HL-60 (cell line): ENCODE measurements around the gene SRSF4.

Experiments
- DNase-seq, 2 experiments: peaks; one replicate each; pipeline ENCODE4 v3.0.0-alpha.2; 2010 to 2020; ENCODE audit warnings: low read depth in 1 of 2, low spot score in 1 of 2
- H3K27ac ChIP-seq: fragments of 250-450 bp; sonication (Bioruptor Pico); replicated peaks from 2 replicates; pipeline ENCODE4 v1.5.1; 2020; ENCODE audit warnings: mild to moderate bottlenecking, moderate library complexity
- H3K27me3 ChIP-seq: fragments of 250-450 bp; sonication (Bioruptor Pico); 2 replicates; pipeline ENCODE4 v1.5.1; 2021; ENCODE audit warnings: mild to moderate bottlenecking, moderate library complexity; ENCODE audit not compliant: insufficient read depth, poor library complexity, severe bottlenecking
- H3K4me3 ChIP-seq: replicated peaks from 2 replicates; pipeline ENCODE4 v1.5.1; 2011; ENCODE audit warnings: mild to moderate bottlenecking, control low read depth, low read length; ENCODE audit not compliant: insufficient read depth
- CTCF ChIP-seq: IDR thresholded peaks from one replicate; pipeline ENCODE4 v1.5.1; 2011; ENCODE audit warnings: low read length, control low read depth, inconsistent platforms; ENCODE audit not compliant: insufficient read depth
- GABPA ChIP-seq: IDR thresholded peaks from 2 replicates; pipeline ENCODE4 v1.6.1; 2012; ENCODE audit warnings: low read depth
- POLR2AphosphoS5 ChIP-seq: IDR thresholded peaks from 2 replicates; pipeline ENCODE4 v1.6.1; 2012; ENCODE audit warnings: low read depth
- SPI1 ChIP-seq: IDR thresholded peaks from 2 replicates; pipeline ENCODE4 v1.6.1; 2012; ENCODE audit warnings: low read depth, mild to moderate bottlenecking, borderline replicate concordance
- TF ChIP-seq, protein P1 (sequence below): IDR thresholded peaks from 2 replicates; pipeline ENCODE4 v1.6.1; 2012; ENCODE audit warnings: low read depth; ENCODE audit not compliant: insufficient replicate concordance

The SRSF4 gene

GRCh38 chr1:29177022-29177705, 4.5 kb downstream of the SRSF4 start:
- no peaks in the 10 kb centered on the region for H3K27me3 ChIP-seq
- H3K4me3 ChIP-seq, result no peak overlapping the region
- no peak overlapping the region for H3K27ac ChIP-seq
- DNase-seq, result no peak
- TF ChIP-seq GABPA (no peak), POLR2AphosphoS5 (no peak), SPI1 (no peak), CTCF (no peak)
- TF ChIP-seq, protein P1, sequence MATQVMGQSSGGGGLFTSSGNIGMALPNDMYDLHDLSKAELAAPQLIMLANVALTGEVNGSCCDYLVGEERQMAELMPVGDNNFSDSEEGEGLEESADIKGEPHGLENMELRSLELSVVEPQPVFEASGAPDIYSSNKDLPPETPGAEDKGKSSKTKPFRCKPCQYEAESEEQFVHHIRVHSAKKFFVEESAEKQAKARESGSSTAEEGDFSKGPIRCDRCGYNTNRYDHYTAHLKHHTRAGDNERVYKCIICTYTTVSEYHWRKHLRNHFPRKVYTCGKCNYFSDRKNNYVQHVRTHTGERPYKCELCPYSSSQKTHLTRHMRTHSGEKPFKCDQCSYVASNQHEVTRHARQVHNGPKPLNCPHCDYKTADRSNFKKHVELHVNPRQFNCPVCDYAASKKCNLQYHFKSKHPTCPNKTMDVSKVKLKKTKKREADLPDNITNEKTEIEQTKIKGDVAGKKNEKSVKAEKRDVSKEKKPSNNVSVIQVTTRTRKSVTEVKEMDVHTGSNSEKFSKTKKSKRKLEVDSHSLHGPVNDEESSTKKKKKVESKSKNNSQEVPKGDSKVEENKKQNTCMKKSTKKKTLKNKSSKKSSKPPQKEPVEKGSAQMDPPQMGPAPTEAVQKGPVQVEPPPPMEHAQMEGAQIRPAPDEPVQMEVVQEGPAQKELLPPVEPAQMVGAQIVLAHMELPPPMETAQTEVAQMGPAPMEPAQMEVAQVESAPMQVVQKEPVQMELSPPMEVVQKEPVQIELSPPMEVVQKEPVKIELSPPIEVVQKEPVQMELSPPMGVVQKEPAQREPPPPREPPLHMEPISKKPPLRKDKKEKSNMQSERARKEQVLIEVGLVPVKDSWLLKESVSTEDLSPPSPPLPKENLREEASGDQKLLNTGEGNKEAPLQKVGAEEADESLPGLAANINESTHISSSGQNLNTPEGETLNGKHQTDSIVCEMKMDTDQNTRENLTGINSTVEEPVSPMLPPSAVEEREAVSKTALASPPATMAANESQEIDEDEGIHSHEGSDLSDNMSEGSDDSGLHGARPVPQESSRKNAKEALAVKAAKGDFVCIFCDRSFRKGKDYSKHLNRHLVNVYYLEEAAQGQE, result no peak

DNA sequence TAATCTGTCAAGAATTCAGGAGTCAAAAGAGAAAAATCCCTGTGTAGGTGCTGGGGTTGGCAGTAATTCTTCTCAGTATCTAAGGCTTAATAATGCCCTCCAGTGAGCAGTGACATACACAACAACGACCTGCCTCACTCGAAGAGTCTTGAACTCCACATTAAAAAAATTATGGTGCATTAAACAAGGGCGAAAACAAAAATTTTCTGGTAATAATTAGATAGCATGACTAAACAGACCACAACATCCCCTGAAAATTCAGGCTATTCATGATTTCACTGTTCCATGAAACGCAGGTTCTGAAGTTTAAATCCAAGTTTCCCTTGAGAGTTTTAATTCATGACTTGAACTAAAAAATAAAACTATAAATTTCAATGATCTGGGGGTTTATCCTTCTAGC, 5.1 kb downstream of the SRSF4 start:
- no peak for DNase-seq
- Histone ChIP-seq H3K4me3 (no peak overlapping the region), H3K27me3 (no peaks in the 10 kb centered on the region), H3K27ac (no peak overlapping the region)
- TF ChIP-seq, protein P1, result no peak
- TF ChIP-seq GABPA (no peak), CTCF (no peak), SPI1 (no peak), POLR2AphosphoS5 (no peak)

- Histone ChIP-seq H3K4me3 (no peak overlapping the region), H3K27ac (no peak overlapping the region), H3K27me3 (no peaks in the 10 kb centered on the region)
- no peak for DNase-seq
- TF ChIP-seq CTCF, result no peak
- TF ChIP-seq SPI1, result no peak
- TF ChIP-seq, protein P1, result no peak
- TF ChIP-seq GABPA, result no peak
- no peak for TF ChIP-seq POLR2AphosphoS5
Measured at GRCh38 chr1:29172415-29172939, 9.2 kb downstream of the SRSF4 start.
